ENCODE measurements around the gene GGA2. TPM values are rescaled to one million over a fixed set of nuclear protein-coding genes. Genes with fewer than 3 reads are reported as not detected.

The GGA2 gene
- total RNA-seq = 10 to 100 TPM; 90.4 to 95.6 TPM

GRCh38 chr16:23510164-23510914, at the start of gene GGA2:
Gene GGA2 (minus strand): TSS chr16:23510494. CDS start chr16:23510411, 83 bp downstream.
- ChIA-PET CTCF (interaction anchor here (1.0 kb wide), 1 partner anchor 41 kb away, joined by 3 read pairs; no protein-coding TSS in a partner anchor), POLR2A (no interaction called here)

GRCh38 chr16:23557779-23558702, 47.7 kb upstream of the GGA2 start:
- POLR2A ChIA-PET = interaction anchor here (1.1 to 1.9 kb wide), 2 partner anchors 38 to 54 kb away, joined by 3 to 8 read pairs; partner anchors contain the start of gene NDUFAB1
- CTCF ChIA-PET = interaction anchor here (0.8 to 1.3 kb wide), 4 partner anchors 39 to 54 kb away, joined by 3 to 5 read pairs (median 4); no protein-coding TSS in a partner anchor

GRCh38 chr16:23556881-23557778, 46.8 kb upstream of the GGA2 start, which contains the start of the genes EARS2 and UBFD1:
Gene EARS2 (minus strand): TSS chr16:23557350. CDS start chr16:23557343, 7 bp downstream.
Gene UBFD1 (plus strand): TSS chr16:23557727. CDS start chr16:23557743, 16 bp downstream.
- ChIA-PET POLR2A (interaction anchor here (0.5 to 1.9 kb wide), 3 partner anchors 39 to 164 kb away, joined by 3 to 8 read pairs (median 3); partner anchors contain the start of gene NDUFAB1), CTCF (interaction anchor here (0.8 to 1.3 kb wide), 4 partner anchors 40 to 53 kb away, joined by 3 to 5 read pairs (median 4); no protein-coding TSS in a partner anchor)

GRCh38 chr16:23554536-23554935, 44.2 kb upstream of the GGA2 start:
- POLR2A ChIA-PET = no interaction called here
- CTCF ChIA-PET = interaction anchor here (1.2 to 1.6 kb wide), 2 partner anchors 42 to 119 kb away, joined by 3 to 5 read pairs; no protein-coding TSS in a partner anchor

- ChIA-PET POLR2A (no interaction called here), CTCF (interaction anchor here (1.0 kb wide), 1 partner anchor 42 kb away, joined by 3 read pairs; the partner anchor contains the start of gene GGA2)
Observed at GRCh38 chr16:23552161-23552560, 41.9 kb upstream of the GGA2 start.

- ChIA-PET CTCF (interaction anchor here (0.6 kb wide), 1 partner anchor 37 kb away, joined by 3 read pairs; no protein-coding TSS in a partner anchor), POLR2A (interaction anchor here (0.6 kb wide), 1 partner anchor 31 kb away, joined by 4 read pairs; no protein-coding TSS in a partner anchor)
Observed at GRCh38 chr16:23549938-23550337, 39.6 kb upstream of the GGA2 start.

- ChIA-PET CTCF (no interaction called here), POLR2A (no interaction called here)
Observed at GRCh38 chr16:23544436-23544835, 34.1 kb upstream of the GGA2 start.

GRCh38 chr16:23540817-23541178, 30.5 kb upstream of the GGA2 start:
- ChIA-PET CTCF (interaction anchor here (1.0 kb wide), 1 partner anchor 11 kb away, joined by 3 read pairs; no protein-coding TSS in a partner anchor), POLR2A (interaction anchor here (1.2 kb wide), 1 partner anchor 20 kb away, joined by 3 read pairs; no protein-coding TSS in a partner anchor)

- POLR2A ChIA-PET = interaction anchor here (1.2 kb wide), 1 partner anchor 19 kb away, joined by 3 read pairs; no protein-coding TSS in a partner anchor
- CTCF ChIA-PET = interaction anchor here (1.0 kb wide), 1 partner anchor 11 kb away, joined by 3 read pairs; no protein-coding TSS in a partner anchor
Observed at GRCh38 chr16:23539984-23540816, 29.9 kb upstream of the GGA2 start.

GRCh38 chr16:23538919-23539278, 28.6 kb upstream of the GGA2 start:
- ChIA-PET POLR2A (no interaction called here), CTCF (interaction anchor here (0.6 kb wide), 1 partner anchor 68 kb away, joined by 3 read pairs; no protein-coding TSS in a partner anchor)

- CTCF ChIA-PET = no interaction called here
- POLR2A ChIA-PET = no interaction called here
Observed at GRCh38 chr16:23537390-23537789, 27.1 kb upstream of the GGA2 start.

GRCh38 chr16:23535901-23536300, 25.6 kb upstream of the GGA2 start:
- ChIA-PET POLR2A (no interaction called here), CTCF (no interaction called here)

- CTCF ChIA-PET = no interaction called here
Observed at GRCh38 chr16:23534868-23535860, 24.9 kb upstream of the GGA2 start.

GRCh38 chr16:23532448-23532847, 22.2 kb upstream of the GGA2 start:
- CTCF ChIA-PET = no interaction called here
- POLR2A ChIA-PET = no interaction called here

More at GRCh38 chr16:23534868-23535860, 24.9 kb upstream of the GGA2 start:
- POLR2A ChIA-PET = no interaction called here

- ChIA-PET POLR2A (no interaction called here), CTCF (interaction anchor here (1.2 kb wide), 1 partner anchor 10 kb away, joined by 3 read pairs; no protein-coding TSS in a partner anchor)
Observed at GRCh38 chr16:23530062-23530461, 19.8 kb upstream of the GGA2 start.

- POLR2A ChIA-PET = no interaction called here
- CTCF ChIA-PET = interaction anchor here (1.2 kb wide), 1 partner anchor 11 kb away, joined by 3 read pairs; no protein-coding TSS in a partner anchor
Observed at GRCh38 chr16:23528644-23529310, 18.5 kb upstream of the GGA2 start.

All from activated CD8-positive, alpha-beta memory T cell treated with anti-CD3 and anti-CD28 coated beads for 36 hours (primary cell).